Astrocyte of the cerebellum (primary cell): Measurements from ENCODE around the gene CTAG1B.
"Not testable (repeated sequence)": the region's sequence is repeated elsewhere in the genome, so short reads cannot be mapped to it uniquely, and the experiment has no call there.

ENCODE experiments used
- DNase-seq: peaks from one replicate; pipeline ENCODE4 v3.0.0-alpha.2; 2011; ENCODE audit warnings: low read depth
- H3K4me3 ChIP-seq: 2 replicates; pipeline ENCODE4 v1.5.1; 2011; ENCODE audit warnings: mild to moderate bottlenecking, low read depth, low read length, moderate library complexity
- in situ Hi-C: cut with HindIII; loops from 2 replicates; pipeline ENCODE4 v1.10.0; 2017; ENCODE audit warnings: low sequenced_read_pairs
- TF ChIP-seq, protein P1 (sequence below): IDR thresholded peaks from 2 replicates; pipeline ENCODE4 v1.5.1; 2012; ENCODE audit warnings: low read length, low read depth, moderate library complexity, mild to moderate bottlenecking; ENCODE audit errors: missing control alignments

The CTAG1B gene

DNA sequence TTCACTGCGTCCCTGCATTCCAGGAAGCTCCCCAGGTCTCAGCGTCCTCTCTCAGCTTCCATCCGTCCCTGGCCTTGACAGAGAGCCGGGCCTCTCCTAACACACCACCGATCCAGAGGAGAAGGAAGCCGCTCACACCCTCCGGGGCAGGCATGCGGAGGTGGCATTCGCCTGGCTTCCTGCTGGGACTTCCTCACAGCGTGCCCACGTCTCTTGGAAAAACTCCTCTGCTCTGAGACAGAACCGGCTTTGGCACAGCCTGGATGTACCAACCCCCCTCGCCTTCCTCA is 31.1 kb upstream of the CTAG1B start:
- DNase-seq: no peak
- TF ChIP-seq, protein P1, sequence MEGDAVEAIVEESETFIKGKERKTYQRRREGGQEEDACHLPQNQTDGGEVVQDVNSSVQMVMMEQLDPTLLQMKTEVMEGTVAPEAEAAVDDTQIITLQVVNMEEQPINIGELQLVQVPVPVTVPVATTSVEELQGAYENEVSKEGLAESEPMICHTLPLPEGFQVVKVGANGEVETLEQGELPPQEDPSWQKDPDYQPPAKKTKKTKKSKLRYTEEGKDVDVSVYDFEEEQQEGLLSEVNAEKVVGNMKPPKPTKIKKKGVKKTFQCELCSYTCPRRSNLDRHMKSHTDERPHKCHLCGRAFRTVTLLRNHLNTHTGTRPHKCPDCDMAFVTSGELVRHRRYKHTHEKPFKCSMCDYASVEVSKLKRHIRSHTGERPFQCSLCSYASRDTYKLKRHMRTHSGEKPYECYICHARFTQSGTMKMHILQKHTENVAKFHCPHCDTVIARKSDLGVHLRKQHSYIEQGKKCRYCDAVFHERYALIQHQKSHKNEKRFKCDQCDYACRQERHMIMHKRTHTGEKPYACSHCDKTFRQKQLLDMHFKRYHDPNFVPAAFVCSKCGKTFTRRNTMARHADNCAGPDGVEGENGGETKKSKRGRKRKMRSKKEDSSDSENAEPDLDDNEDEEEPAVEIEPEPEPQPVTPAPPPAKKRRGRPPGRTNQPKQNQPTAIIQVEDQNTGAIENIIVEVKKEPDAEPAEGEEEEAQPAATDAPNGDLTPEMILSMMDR: no peak
- in situ Hi-C loops: no loop called here
- no peak overlapping the region for H3K4me3 ChIP-seq

DNA sequence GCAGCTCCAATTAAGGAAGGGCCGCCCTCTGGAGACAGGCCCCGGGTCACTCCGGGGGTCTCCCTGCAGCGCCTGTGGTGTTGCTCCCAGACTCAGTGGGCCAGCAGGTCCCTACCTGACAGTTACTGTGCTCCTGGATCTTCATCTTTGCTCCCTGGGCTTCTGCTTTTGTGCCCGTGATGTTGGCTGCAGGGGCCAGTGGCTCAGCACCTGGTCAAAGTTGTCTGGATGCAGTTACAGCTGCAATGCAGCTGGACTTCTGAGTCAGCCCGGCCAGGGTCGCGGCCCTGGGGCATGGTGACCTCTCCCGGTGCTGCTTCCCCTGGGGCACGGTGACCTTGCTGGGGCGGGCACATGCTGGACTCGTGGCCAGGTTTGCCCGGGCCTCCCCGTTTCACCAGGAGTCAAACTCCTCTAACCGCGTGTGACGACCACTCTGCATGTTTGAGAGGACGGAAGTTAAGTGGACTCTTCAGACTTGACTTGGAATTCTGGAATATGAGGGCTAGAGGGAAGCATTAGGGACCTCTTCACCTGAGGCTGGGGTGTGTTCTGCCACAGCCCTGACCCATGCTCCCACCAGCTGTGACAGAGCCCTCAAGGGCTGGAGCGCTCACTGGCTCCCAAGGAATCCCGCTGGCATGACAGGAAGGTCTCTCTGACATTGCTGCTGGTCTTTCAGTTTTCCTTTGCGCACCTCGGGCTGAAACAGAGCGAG is 30.6 kb upstream of the CTAG1B start:
- TF ChIP-seq, protein P1: no peak
- in situ Hi-C loops: no loop called here
- DNase-seq: no peak
- no peak overlapping the region for H3K4me3 ChIP-seq

DNA sequence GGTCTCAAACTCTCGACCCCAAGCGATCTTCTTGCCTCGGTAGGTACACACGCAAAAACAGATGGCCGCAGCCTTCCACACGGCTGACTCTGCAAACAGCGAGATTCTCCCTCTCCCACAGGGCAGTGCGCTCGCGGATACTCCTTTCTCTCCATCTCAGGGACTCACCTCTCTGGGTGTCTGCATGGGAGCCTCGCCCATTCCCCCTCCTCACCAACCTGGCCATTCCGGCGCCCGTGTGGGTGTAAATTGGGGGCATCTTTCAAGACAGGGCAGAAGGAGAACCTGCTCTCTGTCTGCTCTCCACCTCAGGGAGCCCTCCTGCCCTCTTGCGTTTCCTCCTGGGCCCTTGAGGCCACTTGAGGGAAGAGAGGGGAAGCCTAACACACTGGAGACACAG is 29.8 kb upstream of the CTAG1B start:
- in situ Hi-C loops: no loop called here
- TF ChIP-seq, protein P1: no peak

DNA sequence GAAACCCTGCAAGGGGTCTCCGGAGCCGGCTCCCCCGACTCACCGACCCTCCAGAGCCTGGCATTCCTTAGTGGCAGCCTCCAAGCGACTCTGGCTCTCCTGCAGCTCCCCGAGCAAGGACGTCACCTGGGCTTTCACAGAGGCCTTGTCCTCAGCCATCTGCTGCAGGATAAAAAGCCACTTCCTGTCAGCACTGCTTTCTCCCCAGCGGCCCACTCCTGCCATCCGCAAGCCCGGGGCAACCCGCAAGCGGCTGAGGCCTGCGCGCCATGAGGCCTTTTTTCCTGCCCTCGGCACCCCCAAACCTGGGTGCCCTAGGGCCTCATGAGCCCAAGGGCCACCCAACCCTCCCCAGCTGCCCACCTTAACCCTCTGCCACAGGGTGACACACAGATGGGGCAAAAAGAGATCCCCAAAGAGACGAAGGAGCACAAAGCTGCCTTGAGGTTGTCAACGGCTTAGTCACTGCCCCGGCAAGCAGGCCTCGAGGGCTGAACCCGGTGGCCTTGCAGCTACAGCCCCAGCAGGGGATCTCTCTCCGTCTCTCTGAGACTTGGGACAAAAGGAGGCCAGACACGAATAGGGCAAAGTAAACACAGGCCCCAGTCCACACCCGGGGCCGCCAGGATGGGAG is 26.8 kb upstream of the CTAG1B start:
- DNase-seq, H3K4me3 ChIP-seq, in situ Hi-C loops: not testable (repeated sequence)

More for the DNA sequence above, 29.8 kb upstream of the CTAG1B start:
- H3K4me3 ChIP-seq: no peak overlapping the region
- no peak for DNase-seq

DNA sequence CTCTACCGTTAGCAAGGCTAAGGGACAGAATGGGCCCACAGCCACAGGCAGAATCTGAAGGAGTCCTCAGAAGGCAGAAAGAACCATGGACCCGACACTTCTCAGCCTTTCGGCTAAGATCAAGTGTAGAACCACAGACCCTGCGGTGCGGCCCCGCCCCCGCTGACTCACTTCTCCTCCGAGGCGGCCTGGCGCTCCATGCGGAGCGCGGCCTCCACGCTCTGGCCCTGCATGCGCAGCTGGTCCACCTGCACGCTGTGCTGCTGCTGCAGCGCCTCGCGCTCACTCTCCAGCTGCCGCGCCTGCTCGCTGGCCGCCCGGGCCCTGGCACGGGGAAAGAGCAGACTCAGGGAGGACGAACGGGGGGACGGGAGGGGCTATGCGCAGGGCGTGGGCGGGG is 24.6 kb upstream of the CTAG1B start:
- H3K4me3 ChIP-seq, in situ Hi-C loops, DNase-seq: not testable (repeated sequence)

DNA sequence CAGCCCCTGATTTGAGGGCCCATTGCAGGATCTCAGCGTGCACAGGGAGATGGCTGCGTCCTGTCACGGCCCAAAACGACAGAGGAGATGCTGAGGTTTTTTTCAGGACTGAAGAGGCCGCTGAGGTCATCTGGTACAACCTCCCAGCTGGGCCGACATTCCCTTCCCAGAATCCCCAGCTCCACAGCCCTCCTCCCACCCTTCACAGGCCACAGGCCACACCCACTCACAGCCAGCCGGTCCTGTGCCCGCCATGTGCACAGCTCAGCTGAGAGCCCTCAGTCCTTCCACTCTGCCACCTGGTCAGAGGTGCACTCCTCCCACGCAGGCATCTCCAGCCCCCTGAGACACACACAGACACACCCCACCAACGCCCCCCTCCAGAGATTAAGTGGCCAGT is 22.7 kb upstream of the CTAG1B start:
- in situ Hi-C loops, H3K4me3 ChIP-seq, DNase-seq: not testable (repeated sequence)

DNA sequence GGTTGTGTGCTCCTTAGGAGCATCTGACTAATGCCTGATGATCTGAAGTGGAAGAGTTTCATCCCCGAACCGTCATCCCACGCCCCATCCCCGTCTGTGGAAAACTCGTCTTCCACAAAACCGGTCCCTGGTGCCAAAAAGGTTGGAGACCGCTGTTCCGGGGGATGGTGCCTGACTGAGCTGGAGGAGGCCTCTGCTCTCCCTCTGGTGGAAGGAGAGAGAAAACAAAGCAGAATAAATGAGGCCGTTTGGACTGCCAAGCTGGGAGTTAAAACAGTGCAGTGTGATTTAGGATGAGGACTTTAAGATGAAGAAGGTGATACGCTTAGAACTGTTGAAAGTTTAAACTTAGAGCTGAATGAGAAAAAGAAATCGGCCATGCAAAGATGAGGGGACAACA is 14.6 kb upstream of the CTAG1B start:
- in situ Hi-C loops, DNase-seq, H3K4me3 ChIP-seq: not testable (repeated sequence)

DNA sequence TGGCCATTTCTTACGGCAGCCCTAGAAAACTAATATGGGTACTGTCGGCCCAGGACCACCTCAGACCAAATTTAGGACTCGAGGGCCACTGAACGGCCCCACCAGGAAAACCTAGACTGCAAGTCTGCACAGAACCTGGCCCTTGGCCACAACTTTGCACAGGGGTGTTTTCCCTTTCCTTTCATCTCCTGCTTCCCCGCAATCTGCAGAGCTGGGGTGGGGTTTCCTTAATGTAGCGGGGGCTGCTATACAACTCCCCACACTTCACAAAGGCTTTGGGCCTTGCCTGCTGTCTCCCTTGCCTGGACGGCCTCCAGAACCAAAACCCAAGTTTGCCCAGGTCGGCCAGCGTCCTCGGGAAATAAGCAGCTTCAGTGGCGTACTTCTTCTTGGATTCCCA is 11.9 kb upstream of the CTAG1B start:
- H3K4me3 ChIP-seq, DNase-seq, in situ Hi-C loops: not testable (repeated sequence)

DNA sequence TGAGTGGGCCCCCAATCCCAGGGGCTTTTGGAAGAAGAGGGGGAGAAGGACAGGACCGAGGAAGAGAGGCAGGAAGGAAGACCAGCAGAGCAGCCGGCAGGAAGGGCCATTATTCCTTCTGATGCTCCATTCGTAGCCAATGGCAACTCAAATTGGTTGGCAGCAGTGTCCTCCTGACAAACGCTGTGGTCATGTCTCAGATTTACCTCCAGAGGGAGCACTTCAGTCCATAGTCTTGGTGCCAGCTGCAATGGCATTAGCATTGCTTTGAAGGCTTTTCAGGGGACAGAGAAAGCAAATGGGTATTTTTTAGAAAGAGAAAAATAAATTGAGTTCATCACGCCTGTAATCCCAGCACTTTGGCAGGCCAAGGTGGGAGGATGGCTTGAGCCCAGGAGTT is 9.9 kb upstream of the CTAG1B start:
- DNase-seq, H3K4me3 ChIP-seq, in situ Hi-C loops: not testable (repeated sequence)

DNA sequence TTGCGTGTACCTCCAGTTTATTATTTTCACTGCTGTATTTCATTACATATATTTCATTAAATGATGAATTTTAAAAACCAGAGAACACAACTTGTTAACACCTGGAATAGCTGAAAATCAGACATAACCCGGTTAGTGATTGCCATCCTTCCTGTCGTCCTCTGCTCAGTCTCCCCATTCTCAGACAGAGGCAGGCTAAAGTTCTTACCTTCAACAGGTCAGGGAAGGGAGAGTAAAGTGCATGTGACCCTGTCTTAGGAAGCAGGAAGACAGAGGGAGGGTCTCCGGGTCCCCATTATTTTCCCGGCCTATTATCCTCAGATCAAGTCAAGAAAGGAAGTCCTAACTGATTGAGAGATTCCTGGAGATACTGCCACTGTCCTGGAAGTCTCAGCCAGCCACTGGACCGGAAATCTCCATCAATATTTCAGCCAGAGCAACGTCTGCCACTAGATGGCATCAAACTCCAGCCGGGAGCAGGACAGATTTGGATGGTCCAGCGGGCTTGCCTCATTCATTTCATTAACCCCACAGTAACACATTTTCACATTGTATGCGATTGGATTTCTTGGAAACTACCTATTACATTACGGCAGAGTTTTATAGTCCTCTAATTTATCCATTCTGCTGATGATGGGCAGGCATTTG is 1.8 kb upstream of the CTAG1B start:
- DNase-seq, H3K4me3 ChIP-seq, in situ Hi-C loops: not testable (repeated sequence)

DNA sequence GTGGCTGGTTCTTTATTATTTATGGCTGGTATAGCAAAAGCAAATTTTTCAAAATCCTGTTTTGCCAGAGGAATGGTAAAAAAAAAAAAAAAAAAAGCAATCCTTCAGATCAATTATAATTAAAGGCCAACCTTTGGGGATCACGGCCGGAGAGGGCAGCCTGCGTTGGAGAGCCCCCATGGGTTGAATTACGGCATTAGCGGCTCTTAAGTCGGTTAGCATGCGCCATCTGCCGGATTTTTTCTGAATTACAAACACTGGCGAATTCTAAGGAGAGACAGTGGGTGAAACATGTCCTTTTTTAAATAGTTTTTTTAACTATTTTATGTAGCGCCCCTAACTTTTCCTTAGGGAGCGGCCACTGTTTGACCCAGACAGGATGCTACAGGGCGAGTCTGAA is 5.5 kb downstream of the CTAG1B start:
- H3K4me3 ChIP-seq, in situ Hi-C loops, DNase-seq: not testable (repeated sequence)

DNA sequence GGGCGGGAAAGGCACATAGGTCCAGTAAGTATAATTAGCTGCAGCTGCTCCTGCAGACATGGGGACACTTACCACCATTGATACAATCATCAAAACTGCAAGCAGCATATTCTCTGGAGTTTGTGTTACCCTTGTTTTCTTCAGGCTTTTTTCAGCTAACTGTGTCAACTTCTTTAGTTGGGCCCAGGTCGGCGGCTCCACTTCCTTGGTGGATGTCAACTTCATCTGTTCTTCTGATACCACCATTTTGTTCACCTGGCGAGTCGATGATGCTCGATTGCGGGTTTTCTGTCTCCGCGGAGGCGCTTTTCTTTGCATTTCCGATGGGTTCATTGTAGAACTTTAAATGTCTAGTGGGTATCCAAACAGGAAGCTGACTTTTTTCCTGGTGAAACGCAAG is 7.9 kb downstream of the CTAG1B start:
- in situ Hi-C loops: not testable (repeated sequence)

DNA sequence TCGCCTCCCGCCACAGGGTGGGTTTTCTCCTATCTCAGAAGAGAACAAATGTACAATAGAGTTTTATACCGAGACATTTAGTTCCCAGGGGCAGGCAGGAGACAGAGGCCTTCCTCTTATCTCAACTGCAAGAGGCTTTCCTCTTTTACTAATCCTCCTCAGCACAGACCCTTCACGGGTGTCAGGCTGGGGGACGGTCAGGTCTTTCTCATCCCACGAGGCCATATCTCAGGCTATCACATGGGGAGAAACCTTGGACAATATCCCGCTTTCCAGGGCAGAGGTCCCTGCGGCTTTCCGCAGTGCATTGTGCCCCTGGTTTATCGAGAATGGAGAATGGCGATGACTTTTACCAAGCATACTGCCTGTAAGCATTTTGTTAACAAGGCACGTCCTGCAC is 10.3 kb downstream of the CTAG1B start:
- in situ Hi-C loops, DNase-seq: not testable (repeated sequence)

More for the DNA sequence above, 7.9 kb downstream of the CTAG1B start:
- H3K4me3 ChIP-seq, DNase-seq: not testable (repeated sequence)

DNA sequence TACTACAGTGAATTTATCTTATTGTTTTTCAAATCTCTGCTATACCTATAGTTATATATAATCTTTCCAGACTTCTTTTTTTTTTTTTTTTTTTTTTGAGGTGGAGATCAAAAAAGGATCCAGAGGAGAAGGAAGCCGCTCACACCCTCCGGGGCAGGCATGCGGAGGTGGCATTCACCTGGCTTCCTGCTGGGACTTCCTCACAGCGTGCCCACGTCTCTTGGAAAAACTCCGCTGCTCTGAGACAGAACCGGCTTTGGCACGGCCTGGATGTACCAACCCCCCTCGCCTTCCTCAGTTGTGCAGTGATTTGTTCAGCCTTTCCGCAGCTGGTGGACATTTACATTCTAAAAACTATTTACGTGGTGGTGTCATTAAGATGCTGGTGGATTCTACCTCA is 11.1 kb downstream of the CTAG1B start:
- DNase-seq, H3K4me3 ChIP-seq, in situ Hi-C loops: not testable (repeated sequence)

More for the DNA sequence above, 10.3 kb downstream of the CTAG1B start:
- H3K4me3 ChIP-seq: not testable (repeated sequence)
